Stromal cell of bone marrow (primary cell): ENCODE data around the gene FAF1.
A peak's percentile ranks its signal among the peaks of the same experiment; 100 is the strongest.
"Not testable (repeated sequence)": the region's sequence is repeated elsewhere in the genome, so short reads cannot be mapped to it uniquely, and the experiment has no call there.

Experiments used
- DNase-seq: peaks from one replicate; pipeline ENCODE4 v3.0.0-alpha.2; 2012; ENCODE audit warnings: low read depth

The FAF1 gene

DNA sequence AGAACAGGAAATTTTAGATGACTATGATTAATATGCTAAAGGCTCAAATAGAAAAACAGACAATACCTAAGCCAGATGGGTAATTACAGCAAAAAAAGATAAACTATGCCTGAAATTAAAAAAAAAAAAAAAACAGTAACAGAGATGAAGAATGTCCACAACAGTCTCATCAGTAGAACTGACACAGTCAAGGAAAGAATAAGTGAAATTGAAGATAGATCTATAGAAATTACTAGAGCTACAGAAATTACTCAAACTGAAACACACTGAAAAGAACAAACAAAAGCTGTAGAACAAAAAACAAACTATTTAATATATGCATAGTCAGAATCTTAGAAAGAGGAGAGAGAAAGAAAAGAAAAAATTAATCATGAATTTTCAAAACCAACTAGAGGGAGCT lies 112.8 kb downstream of the FAF1 start:
- no peak for DNase-seq

DNA sequence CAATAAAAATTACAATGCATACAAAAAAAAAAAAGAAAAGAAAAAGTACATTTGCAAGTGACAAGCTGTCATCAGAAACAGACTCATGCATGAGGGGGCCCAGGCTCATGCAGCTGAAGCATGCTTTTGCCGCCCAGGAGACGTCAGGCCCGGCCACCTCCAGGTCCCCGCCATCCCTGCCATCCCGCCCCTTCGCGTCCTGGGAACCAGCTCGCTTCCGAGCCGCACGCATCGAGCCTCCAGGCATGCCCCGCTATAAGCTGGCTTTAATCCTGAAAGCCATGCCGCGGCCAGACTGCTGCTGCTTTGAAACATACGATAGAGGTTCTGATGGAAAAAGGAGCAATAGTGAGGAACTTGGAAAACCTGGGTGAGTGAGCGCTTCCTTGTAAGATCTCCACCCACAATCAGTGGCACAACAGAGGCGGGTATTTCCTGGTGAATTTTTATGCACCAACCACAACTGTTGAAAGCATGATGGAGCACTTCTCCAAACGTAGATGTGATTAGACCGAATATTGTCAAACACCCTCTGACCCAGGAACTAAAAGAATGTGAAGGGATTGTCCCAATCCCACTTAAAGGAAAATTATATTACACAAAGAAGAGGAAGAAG lies 113.7 kb downstream of the FAF1 start:
- DNase-seq: no peak

- peak; percentile 61 for DNase-seq
Measured at GRCh38 chr1:50841791-50842387, 118.2 kb downstream of the FAF1 start.

DNA sequence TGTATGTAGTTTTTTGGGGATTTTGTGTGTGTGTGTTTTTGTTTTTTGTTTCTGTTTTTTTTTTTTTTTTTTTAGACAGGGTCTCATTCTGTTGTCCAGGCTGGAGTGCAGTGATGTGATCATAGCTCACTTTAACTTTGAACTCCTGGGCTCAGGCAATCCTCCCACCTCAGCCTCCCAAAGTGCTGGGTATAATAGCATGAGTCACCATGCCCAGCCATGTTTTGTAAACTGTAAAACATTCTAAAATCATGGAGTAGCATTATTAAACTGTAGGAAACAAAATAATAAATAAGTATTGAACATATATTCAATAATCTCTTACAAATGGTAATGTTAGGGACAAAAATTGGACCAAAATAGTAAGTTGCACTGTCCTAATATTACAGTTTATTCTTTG lies 124.0 kb downstream of the FAF1 start:
- DNase-seq: no peak

GRCh38 chr1:50833216-50833615 lies 126.9 kb downstream of the FAF1 start:
- DNase-seq: no peak

GRCh38 chr1:50832167-50832566 lies 127.9 kb downstream of the FAF1 start:
- DNase-seq: no peak

DNA sequence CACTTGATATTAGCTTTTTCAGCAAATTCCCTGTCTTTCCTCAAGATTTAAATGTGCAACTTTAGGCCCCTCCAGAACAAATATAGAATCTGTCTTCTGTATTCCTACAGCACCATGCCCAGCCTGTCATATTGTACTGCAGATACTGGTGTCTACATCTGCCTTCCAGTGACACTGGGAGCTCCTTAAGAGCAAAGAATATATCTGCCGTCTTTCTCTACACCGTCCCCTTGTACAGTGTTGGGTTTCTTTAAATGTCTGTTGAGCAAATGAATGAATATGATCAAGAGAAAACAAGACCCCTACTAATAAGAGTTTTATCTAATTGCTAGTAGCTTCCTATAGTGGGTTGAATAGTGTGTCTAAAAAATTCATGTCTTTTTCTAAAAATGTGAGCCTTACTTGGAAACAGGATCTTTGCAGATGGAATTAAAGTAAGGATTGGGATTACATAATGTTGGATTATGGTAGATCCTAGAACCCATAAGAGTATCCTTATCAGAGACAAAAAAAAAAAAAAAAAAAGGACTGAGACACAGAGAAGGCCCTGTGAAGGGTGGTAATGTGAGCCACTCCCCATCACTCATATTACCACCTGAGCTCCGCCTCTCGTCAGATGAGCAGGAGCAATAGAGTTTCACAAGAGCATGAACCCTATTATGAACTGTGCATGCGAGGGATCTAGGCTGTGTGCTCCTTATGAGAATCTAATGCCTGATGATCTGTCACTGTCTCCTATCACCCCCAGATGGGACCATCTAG lies 128.6 kb downstream of the FAF1 start:
- no peak for DNase-seq

DNA sequence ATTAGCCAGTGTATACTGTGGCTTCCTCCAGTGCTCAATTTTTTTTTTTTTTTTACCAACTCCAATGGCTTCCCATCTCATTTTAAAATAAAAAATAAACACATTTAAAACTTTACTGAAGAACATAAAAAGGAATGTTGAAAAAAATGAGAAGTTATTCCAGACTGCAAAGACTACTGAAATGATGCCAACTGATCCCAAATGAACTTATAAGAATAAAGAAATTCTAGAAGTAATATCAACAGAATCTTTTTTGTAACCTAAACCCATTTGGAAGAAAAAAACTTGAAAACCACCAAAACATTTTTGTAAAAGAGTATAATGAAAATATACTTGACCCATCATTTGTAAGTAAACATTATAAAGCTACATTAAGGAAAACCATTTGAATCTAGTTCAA lies 129.4 kb downstream of the FAF1 start:
- DNase-seq: no peak

DNA sequence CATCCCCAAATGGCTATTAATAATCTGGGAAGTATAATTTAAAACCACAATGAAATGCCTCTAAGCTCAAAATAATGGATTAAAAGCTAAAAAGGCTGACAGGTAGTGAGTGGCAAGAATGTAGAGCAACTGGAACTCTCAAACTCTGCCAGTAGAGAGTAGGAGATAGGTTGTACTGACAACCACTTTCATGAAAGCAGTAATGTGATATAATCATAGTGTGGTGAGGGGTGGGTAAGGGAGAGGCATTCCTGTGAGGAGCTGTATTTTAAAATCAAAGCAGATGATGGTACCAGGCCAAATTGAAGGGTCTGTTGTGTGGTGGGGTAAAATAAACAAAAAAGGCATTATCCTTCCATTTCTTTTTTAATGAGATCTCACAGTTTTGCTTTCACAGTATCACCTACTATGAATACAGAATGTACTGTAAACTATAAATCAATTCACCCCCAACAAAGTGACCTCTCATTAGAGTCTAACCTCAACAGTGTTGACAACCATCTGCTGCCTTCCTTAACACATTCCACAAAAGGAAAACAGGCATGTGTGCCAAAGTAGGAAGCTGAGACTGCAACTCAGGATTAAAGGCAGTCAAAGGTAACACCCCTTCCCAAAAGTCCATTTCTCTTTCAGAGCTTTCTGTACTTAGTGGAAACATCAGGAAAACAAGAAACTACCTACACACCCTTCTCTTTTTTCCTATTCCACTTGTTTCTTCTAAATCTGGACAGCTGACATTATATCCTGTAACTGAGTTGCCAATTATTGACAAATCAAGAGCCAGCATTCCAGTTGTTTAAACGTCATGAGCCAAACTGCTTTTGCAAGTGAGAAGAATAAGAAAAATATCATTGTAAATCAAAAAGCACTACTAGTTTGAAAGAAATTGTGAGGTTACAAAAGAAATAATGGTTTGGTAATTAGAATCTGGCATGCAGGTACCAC lies 130.8 kb downstream of the FAF1 start:
- DNase-seq: no peak

GRCh38 chr1:50827546-50827945 lies 132.5 kb downstream of the FAF1 start:
- DNase-seq: no peak

GRCh38 chr1:50826792-50827191 lies 133.3 kb downstream of the FAF1 start:
- not testable (repeated sequence) for DNase-seq

DNA sequence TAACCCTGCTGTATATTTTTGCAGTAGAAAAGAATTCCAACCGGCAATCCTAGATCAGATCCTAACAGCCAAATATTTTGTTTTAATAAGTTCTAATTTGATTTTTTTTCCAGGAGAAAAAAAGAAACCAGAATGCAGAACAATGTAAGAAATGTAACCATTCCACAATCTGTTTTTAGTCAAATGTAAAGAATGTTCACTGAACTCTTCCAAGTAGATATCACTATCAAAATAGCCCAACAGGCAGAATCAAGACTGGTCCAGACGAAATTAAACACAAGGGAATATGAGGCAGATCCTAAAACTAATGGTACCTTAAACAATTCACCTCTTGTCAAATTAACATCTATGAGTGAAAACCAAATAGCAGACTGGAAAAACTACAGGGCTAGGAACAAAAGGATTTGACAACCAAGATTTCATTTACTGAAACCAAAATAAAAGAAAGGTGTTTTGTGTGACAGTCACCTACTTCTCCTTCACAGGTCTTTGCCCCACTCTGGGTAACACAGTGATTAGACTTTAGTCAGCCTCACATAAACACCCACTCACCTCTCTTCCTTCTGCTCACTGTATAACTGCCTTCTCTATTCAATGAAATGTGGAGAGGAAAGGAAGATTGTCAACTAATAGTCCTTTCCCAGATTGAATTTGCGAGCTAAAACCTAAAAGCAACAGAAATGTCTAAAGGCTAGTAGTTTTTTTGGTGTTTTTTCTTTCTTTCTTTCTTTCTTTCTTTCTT lies 137.9 kb downstream of the FAF1 start:
- no peak for DNase-seq

DNA sequence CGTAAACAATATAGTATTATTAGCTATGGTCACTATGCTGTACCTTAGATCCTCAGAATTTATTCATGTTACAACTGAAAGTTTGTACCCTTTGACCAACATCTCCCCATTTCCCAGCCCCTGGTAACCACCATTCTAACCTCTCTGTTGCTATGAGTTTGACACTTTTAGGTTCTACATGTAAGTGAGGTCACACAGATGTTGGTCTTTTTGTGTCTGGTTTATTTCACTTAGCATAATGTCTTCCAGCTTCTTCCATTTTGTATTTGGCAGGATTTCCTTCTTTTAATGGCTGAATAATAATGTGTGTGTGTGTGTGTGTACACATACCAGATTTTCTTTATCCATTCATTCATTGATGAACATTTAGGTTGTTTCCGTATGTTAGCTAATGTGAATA lies 139.5 kb downstream of the FAF1 start:
- DNase-seq: no peak

- DNase-seq: no peak
Measured at GRCh38 chr1:50812346-50812745, 147.7 kb downstream of the FAF1 start.

GRCh38 chr1:50808296-50808695 lies 151.8 kb downstream of the FAF1 start:
- DNase-seq: no peak

DNA sequence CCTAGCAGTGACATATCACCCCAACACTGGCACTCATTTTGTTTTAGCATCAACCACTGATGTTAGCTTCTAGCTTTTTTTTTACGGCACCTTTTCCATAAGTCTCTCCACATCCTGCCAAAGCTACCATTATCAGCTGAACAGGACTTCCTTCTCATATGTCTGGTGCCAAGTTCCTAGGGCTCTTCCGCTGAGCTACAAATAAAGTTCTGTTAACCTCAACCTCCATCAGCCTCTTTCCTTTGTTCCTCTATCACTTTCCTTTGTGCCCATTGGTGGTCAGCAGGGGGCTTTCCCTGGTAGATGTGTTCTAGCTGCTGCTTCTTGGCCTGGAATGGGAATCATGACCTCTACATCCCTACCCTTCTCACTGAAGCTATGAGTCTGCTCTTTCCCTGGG lies 163.8 kb downstream of the FAF1 start:
- no peak for DNase-seq

DNA sequence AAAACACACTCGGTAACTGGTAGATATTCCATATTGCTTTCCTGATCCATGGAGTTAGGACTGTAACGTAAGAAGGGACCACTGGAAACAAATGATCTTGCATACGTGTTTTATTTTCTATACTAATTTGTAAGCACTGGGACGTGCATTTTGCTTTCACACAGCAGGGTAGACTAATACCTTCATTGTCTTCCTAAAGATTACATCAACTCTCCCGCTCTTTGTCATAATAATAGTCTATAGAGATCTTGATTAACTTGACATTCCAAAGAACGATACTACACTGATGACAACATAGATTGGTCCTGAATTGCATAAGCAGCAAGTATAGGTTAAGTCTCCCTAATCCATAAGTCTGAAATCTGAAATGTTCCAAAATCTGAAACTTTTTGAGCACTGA lies 166.5 kb downstream of the FAF1 start:
- no peak for DNase-seq

DNA sequence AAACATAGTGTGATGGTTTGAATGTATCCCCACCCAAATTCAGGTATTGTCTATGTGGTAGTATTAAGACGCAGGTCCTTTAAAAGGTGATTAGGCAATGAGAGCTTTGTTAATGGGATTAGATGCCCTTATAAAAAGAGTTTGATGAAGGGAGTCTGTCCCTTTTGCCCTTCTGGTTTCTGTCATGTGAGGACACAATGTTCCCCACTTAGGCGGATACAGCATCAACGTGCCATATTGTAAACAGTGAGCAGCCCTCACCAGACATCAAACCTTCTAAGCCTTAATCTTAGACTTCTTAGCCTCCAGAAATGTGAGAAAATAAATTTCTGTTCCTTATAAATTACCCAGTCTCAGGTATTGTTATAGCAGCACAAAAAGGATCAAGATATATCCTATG lies 172.8 kb downstream of the FAF1 start:
- no peak for DNase-seq

- no peak for DNase-seq
Measured at GRCh38 chr1:50783286-50783685, 176.8 kb downstream of the FAF1 start.

- no peak for DNase-seq
Measured at GRCh38 chr1:50780797-50781196, 179.3 kb downstream of the FAF1 start.

- DNase-seq: no peak
Measured at GRCh38 chr1:50779801-50780200, 180.3 kb downstream of the FAF1 start.

DNA sequence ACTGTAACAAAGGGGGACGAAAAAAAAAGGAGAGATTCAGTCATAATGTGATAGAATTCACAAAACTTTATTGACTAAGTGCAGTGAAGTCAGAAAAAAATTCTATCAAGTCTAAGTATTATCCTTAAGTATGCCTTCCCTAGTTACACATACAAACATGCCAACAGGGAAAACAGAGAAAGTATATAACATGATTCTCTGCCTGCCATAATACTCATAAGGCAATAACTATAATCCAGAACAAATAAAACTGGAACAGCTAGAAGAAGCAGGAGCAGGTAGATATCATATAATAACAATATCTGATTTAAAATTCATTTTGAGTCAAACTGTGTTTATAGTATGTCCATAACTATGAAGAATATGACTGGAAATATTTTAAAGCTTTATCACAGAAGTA lies 184.3 kb downstream of the FAF1 start:
- DNase-seq: no peak
